ENCODE data around the gene SRR. TPM values are rescaled to one million over a fixed set of nuclear protein-coding genes. Genes with fewer than 3 reads are reported as not detected.

SRR gene
- total and polyA plus RNA-seq, 9 of the 15 experiments (the other 6 are each of a cell fraction or from before 2014, with no cell fraction given) = 5.0 to 19.4 (median 7.9) TPM

DNA sequence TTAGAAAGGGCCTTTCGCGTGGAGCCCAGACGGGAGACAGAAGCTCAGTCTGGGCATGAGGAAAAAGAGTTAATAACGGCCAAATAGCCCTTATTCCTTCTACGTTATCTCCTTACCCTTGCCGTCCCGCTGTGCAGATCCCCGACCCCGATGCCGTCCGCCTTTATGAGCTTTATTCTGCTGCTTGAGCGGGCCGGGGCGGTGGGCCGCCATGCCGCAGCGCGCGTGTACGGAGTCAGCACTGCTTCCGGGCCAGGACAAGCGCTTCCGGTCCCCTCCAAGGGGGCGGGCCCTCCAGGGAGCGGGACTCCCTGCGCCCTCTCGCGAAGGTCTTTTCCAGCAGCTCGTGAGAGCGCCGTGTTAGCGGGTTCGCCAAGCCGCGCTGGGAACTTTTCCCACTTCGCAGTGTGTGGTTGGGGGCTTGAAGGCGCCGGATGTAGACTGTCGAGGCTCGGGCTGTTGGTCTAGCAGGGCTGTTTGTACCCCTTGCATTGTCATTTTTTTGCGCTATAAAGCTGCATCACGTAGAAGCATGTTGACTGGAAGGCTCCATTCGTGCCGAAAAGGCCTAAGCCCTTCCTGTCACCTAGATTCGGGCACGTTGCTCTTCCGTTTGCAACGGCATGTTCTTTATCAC, 32.6 kb downstream of the SRR start, which contains the start of gene TSR1 (continued):
- TF ChIP-seq BCLAF1 (IDR thresholded peaks at IDR 0.05; ENCODE audit: borderline replicate concordance in 1 of 2, control insufficient read depth in 1 of 2, low read depth in 2 of 2, low read length in 1 of 2) = no peak
- no peak for TF ChIP-seq RBM17 (IDR thresholded peaks at IDR 0.05; ENCODE audit: borderline replicate concordance, low read depth, low read length)
- no peak for TF ChIP-seq ZNF347 (CRISPR knock-in tag; IDR thresholded peaks at IDR 0.05; ENCODE audit: low read depth)
- TF ChIP-seq NR3C1 (CRISPR knock-in tag; IDR thresholded peaks at IDR 0.05) = no peak
- TF ChIP-seq, protein P1, sequence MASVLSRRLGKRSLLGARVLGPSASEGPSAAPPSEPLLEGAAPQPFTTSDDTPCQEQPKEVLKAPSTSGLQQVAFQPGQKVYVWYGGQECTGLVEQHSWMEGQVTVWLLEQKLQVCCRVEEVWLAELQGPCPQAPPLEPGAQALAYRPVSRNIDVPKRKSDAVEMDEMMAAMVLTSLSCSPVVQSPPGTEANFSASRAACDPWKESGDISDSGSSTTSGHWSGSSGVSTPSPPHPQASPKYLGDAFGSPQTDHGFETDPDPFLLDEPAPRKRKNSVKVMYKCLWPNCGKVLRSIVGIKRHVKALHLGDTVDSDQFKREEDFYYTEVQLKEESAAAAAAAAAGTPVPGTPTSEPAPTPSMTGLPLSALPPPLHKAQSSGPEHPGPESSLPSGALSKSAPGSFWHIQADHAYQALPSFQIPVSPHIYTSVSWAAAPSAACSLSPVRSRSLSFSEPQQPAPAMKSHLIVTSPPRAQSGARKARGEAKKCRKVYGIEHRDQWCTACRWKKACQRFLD (CRISPR knock-in tag; IDR thresholded peaks at IDR 0.05) = no peak
- no peak for TF ChIP-seq ZNF830 (CRISPR knock-in tag; IDR thresholded peaks at IDR 0.05)
- no peak for TF ChIP-seq ZNF133 (CRISPR knock-in tag; IDR thresholded peaks at IDR 0.05)
- no peak for TF ChIP-seq RBM25 (IDR thresholded peaks at IDR 0.05; ENCODE audit: low read depth, low read length, severe bottlenecking)
- TF ChIP-seq COPS2 (conservative IDR thresholded peaks at IDR 0.05) = no peak
- TF ChIP-seq NFXL1 (CRISPR knock-in tag; IDR thresholded peaks at IDR 0.05) = no peak
- no peak for TF ChIP-seq ZNF436 (CRISPR knock-in tag; IDR thresholded peaks at IDR 0.05)
- no peak for TF ChIP-seq CBX2 (IDR thresholded peaks at IDR 0.05; ENCODE audit: insufficient read depth, low read length, poor library complexity, severe bottlenecking)
- peak; percentile 68 for TF ChIP-seq CREM (IDR thresholded peaks at IDR 0.05; ENCODE audit: low read depth)
- no peak for TF ChIP-seq DMBX1 (CRISPR knock-in tag; IDR thresholded peaks at IDR 0.05; ENCODE audit: borderline replicate concordance)
- TF ChIP-seq SMAD1 (IDR thresholded peaks at IDR 0.05; ENCODE audit: low read depth, low read length, partially characterized antibody) = no peak
- TF ChIP-seq FIP1L1 (IDR thresholded peaks at IDR 0.05; ENCODE audit: low read depth, low read length, poor library complexity, severe bottlenecking) = no peak
- no peak for TF ChIP-seq ELF4 (CRISPR knock-in tag; IDR thresholded peaks at IDR 0.05)
- no peak for TF ChIP-seq MYNN (IDR thresholded peaks at IDR 0.05)
- no peak for TF ChIP-seq MYNN (CRISPR knock-in tag; IDR thresholded peaks at IDR 0.05)
- peak; percentile 45 for TF ChIP-seq NEUROD1 (IDR thresholded peaks at IDR 0.05; ENCODE audit: borderline replicate concordance, low read depth, low read length, partially characterized antibody)
- peak; percentile 43 for TF ChIP-seq BHLHE40 (IDR thresholded peaks at IDR 0.05; ENCODE audit: low read length)
- TF ChIP-seq MTF1 (CRISPR knock-in tag; IDR thresholded peaks at IDR 0.05; ENCODE audit: borderline replicate concordance) = no peak
- TF ChIP-seq THRAP3 (IDR thresholded peaks at IDR 0.05; ENCODE audit: borderline replicate concordance) = no peak
- peak; percentile 83 to 92 for TF ChIP-seq E2F6 (IDR thresholded peaks at IDR 0.05; ENCODE audit: borderline replicate concordance in 1 of 2, extremely low read depth in 1 of 2, insufficient read depth in 1 of 2, insufficient read length in 1 of 2, low read depth in 1 of 2, low read length in 1 of 2, poor library complexity in 1 of 2, severe bottlenecking in 1 of 2)
